Gastrocnemius medialis (tissue), 4 donors: ENCODE results near the gene FRMD4B. TPM values are rescaled to one million over a fixed set of nuclear protein-coding genes. Genes with fewer than 3 reads are reported as not detected.

Experiments
- ATAC-seq, 2 donors: fragments of 150-250 bp; one replicate each; pipeline ENCODE4 v1.9.1; 2016
- DNase-seq, 2 donors: peaks; one replicate each; pipeline ENCODE4 v3.0.0-alpha.2; 2019
- H3K27ac ChIP-seq, 4 donors: fragments of 200-600 bp; sonication (generic); 1 replicate in 1 of 4; 2 replicates in 3 of 4; pipeline ENCODE4 v1.5.1; 2016 to 2018; ENCODE audit warnings: mild to moderate bottlenecking in 2 of 4, moderate library complexity in 1 of 4
- H3K27me3 ChIP-seq, 3 donors: fragments of 200-600 bp; sonication (generic) in 2 of 3; 1 replicate in 1 of 3; 2 replicates in 2 of 3; pipeline versions ENCODE4 v1.5.1 to v1.6.0; 2016 to 2019; ENCODE audit warnings: mild to moderate bottlenecking in 1 of 3, moderate library complexity in 1 of 3
- H3K36me3 ChIP-seq, 2 donors: fragments of 200-600 bp; sonication (generic) in 1 of 2; one replicate each; pipeline ENCODE4 v1.5.1; 2017 to 2018
- H3K4me1 ChIP-seq, 2 donors: fragments of 200-600 bp; sonication (generic) in 1 of 2; one replicate each; pipeline ENCODE4 v1.5.1; 2016 to 2017; ENCODE audit warnings: mild to moderate bottlenecking in 2 of 2
- H3K4me3 ChIP-seq, 4 donors: fragments of 200-600 bp; sonication (generic) in 3 of 4; 1 replicate in 1 of 4; 2 replicates in 3 of 4; pipeline ENCODE4 v1.5.1; 2016 to 2019; ENCODE audit warnings: mild to moderate bottlenecking in 2 of 4
- H3K9me3 ChIP-seq, 3 donors: fragments of 200-600 bp; sonication (generic) in 2 of 3; 1 replicate in 1 of 3; 2 replicates in 2 of 3; pipeline ENCODE4 v1.5.1; 2016 to 2019
- CTCF ChIP-seq, 5 experiments: fragments of 450-650 bp in 3 of 5; fragments of 200-600 bp in 2 of 5; sonication (generic) in 2 of 5; IDR thresholded peaks in 4 of 5; conservative IDR thresholded peaks in 1 of 5; 1 replicate in 4 of 5; 2 replicates in 1 of 5; pipeline ENCODE4 v1.5.1; 2016 to 2019; ENCODE audit warnings: antibody characterized with exemption in 5 of 5, mild to moderate bottlenecking in 3 of 5, moderate library complexity in 3 of 5
- POLR2A ChIP-seq, 2 donors: fragments of 450-650 bp; IDR thresholded peaks; one replicate each; pipeline ENCODE4 v1.6.1; 2017; ENCODE audit warnings: antibody characterized with exemption in 2 of 2, mild to moderate bottlenecking in 2 of 2, moderate library complexity in 2 of 2
- in situ Hi-C, 4 donors: fragments of 200-750 bp; cut with MboI; loops; one replicate each; pipeline versions ENCODE4 v1.15.0 to v1.8.0; 2017; ENCODE audit warnings: low sequenced_read_pairs in 4 of 4
- intact Hi-C: fragments of 100-400 bp; cut with DNase I; formaldehyde crosslinking; loops from one replicate; pipeline ENCODE4 v1.15.1; 2023; ENCODE audit warnings: low total_unique reads
- total RNA-seq, 4 donors: library from RNA; depleted of rRNA; stranded (reverse); fragments of >200 nt; gene quantifications; one replicate each; pipeline versions ENCODE4 v1.1.0 to v1.2.3, GENCODE V29; 2016

FRMD4B gene
- total RNA-seq, 4 donors from 2014 or later: 0.29 to 3.6 (median 1.7) TPM

DNA sequence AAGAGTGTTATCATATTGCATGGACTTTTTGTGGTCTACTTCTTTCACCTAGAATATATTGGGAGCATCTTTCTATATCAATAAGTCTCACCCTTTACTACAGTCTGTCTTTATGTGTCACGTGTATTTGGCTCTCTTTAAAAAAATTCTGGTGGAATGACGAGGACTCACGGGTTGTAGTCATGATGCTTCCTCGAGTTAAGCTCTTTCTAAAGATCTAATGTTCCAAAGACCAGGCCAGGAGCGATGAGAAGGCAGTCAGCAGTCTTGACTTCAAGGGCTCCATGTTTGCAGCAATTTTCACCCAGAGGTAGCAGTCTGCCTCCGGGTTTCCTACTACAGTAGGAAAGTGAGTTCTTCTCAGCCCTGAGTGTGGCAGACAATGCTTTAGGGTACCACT lies 88.9 kb downstream of the FRMD4B start:
- in situ Hi-C loops (no loop called here), intact Hi-C loops (no loop called here)
- Histone ChIP-seq H3K4me1 (no peaks in the 10 kb centered on the region), H3K4me3 (no peak overlapping the region), H3K27ac (no peak overlapping the region), H3K27me3 (no peaks in the 10 kb centered on the region), H3K9me3 (no peaks in the 10 kb centered on the region), H3K36me3 (no peaks in the 10 kb centered on the region)
- no peak for DNase-seq
- no peak for ATAC-seq
- TF ChIP-seq POLR2A (IDR thresholded peaks at IDR 0.05) (no peak), CTCF (IDR thresholded peaks at IDR 0.05 in 4 of 5, conservative IDR thresholded peaks at IDR 0.05 in 1 of 5) (no peak)

DNA sequence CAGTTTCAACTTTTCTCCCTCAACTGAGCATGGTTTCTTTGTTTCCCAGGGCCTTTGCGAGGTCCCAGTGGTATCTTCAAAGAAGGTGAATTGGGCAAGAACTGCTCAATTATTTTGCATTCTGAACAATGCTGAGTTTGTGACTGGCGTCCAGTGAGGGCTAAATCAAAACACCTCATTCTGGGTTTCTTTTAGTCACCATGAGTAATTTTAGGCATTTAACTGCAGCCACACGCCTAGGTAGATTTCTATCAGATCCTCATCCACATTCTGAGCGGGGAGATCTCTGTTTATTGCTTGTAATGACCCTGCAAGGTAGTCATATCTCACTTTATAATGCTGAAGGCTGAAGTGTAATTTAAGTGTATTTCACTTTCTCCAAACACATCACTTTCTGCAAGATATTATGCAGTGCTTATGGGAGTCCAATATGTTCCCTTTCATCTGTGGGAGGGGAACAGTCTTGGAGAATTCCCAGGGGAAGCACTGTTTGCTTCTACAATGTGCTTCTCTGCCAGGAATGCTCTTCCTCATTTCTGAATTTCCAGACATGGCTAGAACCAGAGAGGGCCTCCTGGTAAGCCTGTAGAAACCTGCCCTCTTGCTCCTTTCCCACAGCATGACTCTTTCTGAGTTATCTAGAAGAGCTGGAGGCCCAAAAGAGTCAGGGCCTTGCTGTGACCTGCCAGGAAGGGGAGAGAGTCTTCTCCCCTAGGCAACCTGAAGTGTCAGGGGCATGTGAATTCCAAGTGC lies 91.7 kb downstream of the FRMD4B start:
- ATAC-seq (no peak), DNase-seq (no peak)
- Histone ChIP-seq H3K9me3 (no peaks in the 10 kb centered on the region), H3K27me3 (no peaks in the 10 kb centered on the region), H3K4me1 (no peaks in the 10 kb centered on the region), H3K27ac (no peak overlapping the region), H3K4me3 (no peak overlapping the region), H3K36me3 (no peaks in the 10 kb centered on the region)
- TF ChIP-seq POLR2A (IDR thresholded peaks at IDR 0.05) (no peak), CTCF (IDR thresholded peaks at IDR 0.05 in 4 of 5, conservative IDR thresholded peaks at IDR 0.05 in 1 of 5) (no peak)
- intact Hi-C loops: no loop called here
- in situ Hi-C loops: no loop called here

GRCh38 chr3:69292959-69293574 lies 92.8 kb downstream of the FRMD4B start:
- H3K4me1 ChIP-seq: no peaks in the 10 kb centered on the region
- no peaks in the 10 kb centered on the region for H3K36me3 ChIP-seq
- intact Hi-C loops (no loop called here), in situ Hi-C loops (no loop called here)
- no peaks in the 10 kb centered on the region for H3K9me3 ChIP-seq
- ATAC-seq (no peak), DNase-seq (no peak)
- H3K27ac ChIP-seq: no peak overlapping the region
- TF ChIP-seq CTCF (IDR thresholded peaks at IDR 0.05 in 4 of 5, conservative IDR thresholded peaks at IDR 0.05 in 1 of 5) (no peak), POLR2A (IDR thresholded peaks at IDR 0.05) (no peak)
- no peak overlapping the region for H3K4me3 ChIP-seq
- H3K27me3 ChIP-seq: no peaks in the 10 kb centered on the region

DNA sequence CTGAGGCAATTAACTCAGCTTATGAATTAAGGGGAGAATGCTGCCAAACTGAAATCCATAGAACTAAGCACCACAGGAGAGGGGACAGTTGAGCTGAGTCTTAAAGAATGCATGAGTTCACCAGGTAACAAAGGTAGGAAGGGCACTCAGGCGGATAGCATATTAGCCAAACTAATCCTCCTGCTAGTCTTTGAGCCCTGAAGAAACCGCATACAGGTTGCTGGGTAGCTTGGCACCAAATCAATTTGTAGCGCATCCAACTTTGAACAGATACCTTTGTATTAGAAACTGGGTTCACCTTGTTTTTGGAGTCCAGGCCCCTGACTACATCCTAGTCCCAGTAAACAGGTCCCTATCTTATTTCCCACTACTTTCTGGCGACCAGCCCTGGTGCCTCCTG lies 93.7 kb downstream of the FRMD4B start:
- ATAC-seq (no peak), DNase-seq (no peak)
- in situ Hi-C loops (no loop called here), intact Hi-C loops (no loop called here)
- TF ChIP-seq POLR2A (IDR thresholded peaks at IDR 0.05): no peak
- no peak for TF ChIP-seq CTCF (IDR thresholded peaks at IDR 0.05 in 4 of 5, conservative IDR thresholded peaks at IDR 0.05 in 1 of 5)
- H3K27ac ChIP-seq: no peak overlapping the region
- no peaks in the 10 kb centered on the region for H3K27me3 ChIP-seq
- H3K36me3 ChIP-seq: no peaks in the 10 kb centered on the region
- H3K4me1 ChIP-seq: no peaks in the 10 kb centered on the region
- no peaks in the 10 kb centered on the region for H3K9me3 ChIP-seq
- no peak overlapping the region for H3K4me3 ChIP-seq
